ENCODE results near the gene PCDHB13. TPM values are rescaled to one million over a fixed set of nuclear protein-coding genes. Genes with fewer than 3 reads are reported as not detected.

The PCDHB13 gene
- total and polyA plus RNA-seq, 2 of the 13 experiments (the other 11 are each of a cell fraction or from before 2014, with no cell fraction given): 0.57 to 0.80 TPM

DNA sequence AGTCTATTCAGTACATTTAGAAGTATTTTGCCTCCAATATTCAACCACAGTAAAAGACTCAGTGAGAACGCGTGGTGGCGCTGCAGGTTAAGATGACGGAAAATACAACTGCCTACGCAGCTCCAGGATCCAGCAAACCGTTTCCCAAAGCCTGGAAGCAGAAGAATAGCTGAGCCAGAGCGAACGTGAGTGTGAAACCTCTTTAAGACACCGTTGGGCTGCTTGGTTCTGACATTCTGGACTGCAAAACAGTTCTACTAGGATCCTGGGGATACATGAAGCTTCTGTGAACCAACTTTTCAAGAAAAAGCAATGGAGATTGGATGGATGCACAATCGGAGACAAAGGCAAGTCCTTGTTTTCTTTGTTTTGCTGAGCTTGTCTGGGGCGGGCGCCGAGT, 31.5 kb upstream of the PCDHB13 start, which contains the start of gene PCDHB16 (continued):
- TF ChIP-seq, protein P1, sequence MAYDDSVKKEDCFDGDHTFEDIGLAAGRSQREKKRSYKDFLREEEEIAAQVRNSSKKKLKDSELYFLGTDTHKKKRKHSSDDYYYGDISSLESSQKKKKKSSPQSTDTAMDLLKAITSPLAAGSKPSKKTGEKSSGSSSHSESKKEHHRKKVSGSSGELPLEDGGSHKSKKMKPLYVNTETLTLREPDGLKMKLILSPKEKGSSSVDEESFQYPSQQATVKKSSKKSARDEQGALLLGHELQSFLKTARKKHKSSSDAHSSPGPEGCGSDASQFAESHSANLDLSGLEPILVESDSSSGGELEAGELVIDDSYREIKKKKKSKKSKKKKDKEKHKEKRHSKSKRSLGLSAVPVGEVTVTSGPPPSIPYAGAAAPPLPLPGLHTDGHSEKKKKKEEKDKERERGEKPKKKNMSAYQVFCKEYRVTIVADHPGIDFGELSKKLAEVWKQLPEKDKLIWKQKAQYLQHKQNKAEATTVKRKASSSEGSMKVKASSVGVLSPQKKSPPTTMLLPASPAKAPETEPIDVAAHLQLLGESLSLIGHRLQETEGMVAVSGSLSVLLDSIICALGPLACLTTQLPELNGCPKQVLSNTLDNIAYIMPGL (CRISPR knock-in tag; IDR thresholded peaks at IDR 0.05; ENCODE audit: borderline replicate concordance in 1 of 2, low read depth in 1 of 2): peak in 1 of 2 experiments; percentile 62; a peak in 1 of 4 replicates
- 0 out of 2 replicates have a peak, but pooled peaks have one; percentile 24 for TF ChIP-seq FOXJ3 (CRISPR knock-in tag; IDR thresholded peaks at IDR 0.05; ENCODE audit: borderline replicate concordance)
- TF ChIP-seq ISL2 (CRISPR knock-in tag; IDR thresholded peaks at IDR 0.05): 0 out of 2 replicates have a peak, but pooled peaks have one; percentile 15
- 0 out of 2 replicates have a peak, but pooled peaks have one; percentile 25 for TF ChIP-seq ZFY (CRISPR knock-in tag; IDR thresholded peaks at IDR 0.05)
- TF ChIP-seq, protein P2, sequence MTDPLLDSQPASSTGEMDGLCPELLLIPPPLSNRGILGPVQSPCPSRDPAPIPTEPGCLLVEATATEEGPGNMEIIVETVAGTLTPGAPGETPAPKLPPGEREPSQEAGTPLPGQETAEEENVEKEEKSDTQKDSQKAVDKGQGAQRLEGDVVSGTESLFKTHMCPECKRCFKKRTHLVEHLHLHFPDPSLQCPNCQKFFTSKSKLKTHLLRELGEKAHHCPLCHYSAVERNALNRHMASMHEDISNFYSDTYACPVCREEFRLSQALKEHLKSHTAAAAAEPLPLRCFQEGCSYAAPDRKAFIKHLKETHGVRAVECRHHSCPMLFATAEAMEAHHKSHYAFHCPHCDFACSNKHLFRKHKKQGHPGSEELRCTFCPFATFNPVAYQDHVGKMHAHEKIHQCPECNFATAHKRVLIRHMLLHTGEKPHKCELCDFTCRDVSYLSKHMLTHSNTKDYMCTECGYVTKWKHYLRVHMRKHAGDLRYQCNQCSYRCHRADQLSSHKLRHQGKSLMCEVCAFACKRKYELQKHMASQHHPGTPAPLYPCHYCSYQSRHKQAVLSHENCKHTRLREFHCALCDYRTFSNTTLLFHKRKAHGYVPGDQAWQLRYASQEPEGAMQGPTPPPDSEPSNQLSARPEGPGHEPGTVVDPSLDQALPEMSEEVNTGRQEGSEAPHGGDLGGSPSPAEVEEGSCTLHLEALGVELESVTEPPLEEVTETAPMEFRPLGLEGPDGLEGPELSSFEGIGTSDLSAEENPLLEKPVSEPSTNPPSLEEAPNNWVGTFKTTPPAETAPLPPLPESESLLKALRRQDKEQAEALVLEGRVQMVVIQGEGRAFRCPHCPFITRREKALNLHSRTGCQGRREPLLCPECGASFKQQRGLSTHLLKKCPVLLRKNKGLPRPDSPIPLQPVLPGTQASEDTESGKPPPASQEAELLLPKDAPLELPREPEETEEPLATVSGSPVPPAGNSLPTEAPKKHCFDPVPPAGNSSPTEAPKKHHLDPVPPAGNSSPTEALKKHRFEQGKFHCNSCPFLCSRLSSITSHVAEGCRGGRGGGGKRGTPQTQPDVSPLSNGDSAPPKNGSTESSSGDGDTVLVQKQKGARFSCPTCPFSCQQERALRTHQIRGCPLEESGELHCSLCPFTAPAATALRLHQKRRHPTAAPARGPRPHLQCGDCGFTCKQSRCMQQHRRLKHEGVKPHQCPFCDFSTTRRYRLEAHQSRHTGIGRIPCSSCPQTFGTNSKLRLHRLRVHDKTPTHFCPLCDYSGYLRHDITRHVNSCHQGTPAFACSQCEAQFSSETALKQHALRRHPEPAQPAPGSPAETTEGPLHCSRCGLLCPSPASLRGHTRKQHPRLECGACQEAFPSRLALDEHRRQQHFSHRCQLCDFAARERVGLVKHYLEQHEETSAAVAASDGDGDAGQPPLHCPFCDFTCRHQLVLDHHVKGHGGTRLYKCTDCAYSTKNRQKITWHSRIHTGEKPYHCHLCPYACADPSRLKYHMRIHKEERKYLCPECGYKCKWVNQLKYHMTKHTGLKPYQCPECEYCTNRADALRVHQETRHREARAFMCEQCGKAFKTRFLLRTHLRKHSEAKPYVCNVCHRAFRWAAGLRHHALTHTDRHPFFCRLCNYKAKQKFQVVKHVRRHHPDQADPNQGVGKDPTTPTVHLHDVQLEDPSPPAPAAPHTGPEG (CRISPR knock-in tag; IDR thresholded peaks at IDR 0.05): 0 out of 2 replicates have a peak, but pooled peaks have one; percentile 33
- no peak for TF ChIP-seq RFXANK (CRISPR knock-in tag; IDR thresholded peaks at IDR 0.05)
- TF ChIP-seq CBX1 (IDR thresholded peaks at IDR 0.05; ENCODE audit: low read depth): no peak
- 0 out of 2 replicates have a peak, but pooled peaks have one; percentile 32 for TF ChIP-seq ZMYM4 (CRISPR knock-in tag; IDR thresholded peaks at IDR 0.05)
- TF ChIP-seq ZNF615 (CRISPR knock-in tag; IDR thresholded peaks at IDR 0.05; ENCODE audit: borderline replicate concordance): no peak
- TF ChIP-seq CREB1 (IDR thresholded peaks at IDR 0.05): 0 out of 2 replicates have a peak, but pooled peaks have one; percentile 7
- no peak; the same call in 1 of the 2 replicates for TF ChIP-seq CREB1 (CRISPR knock-in tag; IDR thresholded peaks at IDR 0.05)
- no peak for TF ChIP-seq NFYC (CRISPR knock-in tag; IDR thresholded peaks at IDR 0.05)
- TF ChIP-seq SOX6 (IDR thresholded peaks at IDR 0.05): no peak
- TF ChIP-seq SOX6 (CRISPR knock-in tag; IDR thresholded peaks at IDR 0.05): peak; percentile 12; the same call in 1 of the 2 replicates
- TF ChIP-seq PRDM15 (CRISPR knock-in tag; IDR thresholded peaks at IDR 0.05): peak; percentile 59; the same call in 1 of the 2 replicates
- TF ChIP-seq KLF16 (CRISPR knock-in tag; IDR thresholded peaks at IDR 0.05): no peak
- peak; percentile 67 for TF ChIP-seq ZNF501 (CRISPR knock-in tag; IDR thresholded peaks at IDR 0.05)
- no peak for TF ChIP-seq TEAD3 (CRISPR knock-in tag; optimal IDR thresholded peaks at IDR 0.05; ENCODE audit: borderline replicate concordance)
- peak; percentile 57 for TF ChIP-seq STAG1 (CRISPR knock-in tag; IDR thresholded peaks at IDR 0.05)
- peak; percentile 47; the same call in 1 of the 2 replicates for TF ChIP-seq POGZ (CRISPR knock-in tag; IDR thresholded peaks at IDR 0.05)

Data from HepG2 (cell line).